Transverse colon (tissue), 4 donors: ENCODE results near the gene JKAMP.
A peak's percentile ranks its signal among the peaks of the same experiment; 100 is the strongest.

ENCODE experiments used
- EP300 ChIP-seq: sonication (generic); formaldehyde crosslinking; IDR thresholded peaks from one replicate; pipeline ENCODE4 v1.6.1; 2017; ENCODE audit warnings: antibody characterized with exemption, low read depth
- POLR2A ChIP-seq: fragments of 450-650 bp; IDR thresholded peaks from one replicate; pipeline ENCODE4 v1.6.1; 2016; ENCODE audit warnings: antibody characterized with exemption, mild to moderate bottlenecking, moderate library complexity
- POLR2AphosphoS5 ChIP-seq, 3 donors: sonication (generic); formaldehyde crosslinking; IDR thresholded peaks; one replicate each; pipeline ENCODE4 v1.6.1; 2016; ENCODE audit warnings: antibody characterized with exemption in 3 of 3
- TF ChIP-seq, protein P1 (sequence below), 5 experiments: fragments of 200-600 bp in 3 of 5; fragments of 450-650 bp in 2 of 5; sonication (generic) in 3 of 5; IDR thresholded peaks; 1 replicate in 2 of 5; 2 replicates in 3 of 5; pipeline ENCODE4 v1.5.1; 2016 to 2017; ENCODE audit warnings: antibody characterized with exemption in 5 of 5, inconsistent platforms in 3 of 5, mild to moderate bottlenecking in 2 of 5, moderate library complexity in 1 of 5

GRCh38 chr14:59481871-59482540 lies 2.3 kb upstream of the JKAMP start:
- TF ChIP-seq, protein P1, sequence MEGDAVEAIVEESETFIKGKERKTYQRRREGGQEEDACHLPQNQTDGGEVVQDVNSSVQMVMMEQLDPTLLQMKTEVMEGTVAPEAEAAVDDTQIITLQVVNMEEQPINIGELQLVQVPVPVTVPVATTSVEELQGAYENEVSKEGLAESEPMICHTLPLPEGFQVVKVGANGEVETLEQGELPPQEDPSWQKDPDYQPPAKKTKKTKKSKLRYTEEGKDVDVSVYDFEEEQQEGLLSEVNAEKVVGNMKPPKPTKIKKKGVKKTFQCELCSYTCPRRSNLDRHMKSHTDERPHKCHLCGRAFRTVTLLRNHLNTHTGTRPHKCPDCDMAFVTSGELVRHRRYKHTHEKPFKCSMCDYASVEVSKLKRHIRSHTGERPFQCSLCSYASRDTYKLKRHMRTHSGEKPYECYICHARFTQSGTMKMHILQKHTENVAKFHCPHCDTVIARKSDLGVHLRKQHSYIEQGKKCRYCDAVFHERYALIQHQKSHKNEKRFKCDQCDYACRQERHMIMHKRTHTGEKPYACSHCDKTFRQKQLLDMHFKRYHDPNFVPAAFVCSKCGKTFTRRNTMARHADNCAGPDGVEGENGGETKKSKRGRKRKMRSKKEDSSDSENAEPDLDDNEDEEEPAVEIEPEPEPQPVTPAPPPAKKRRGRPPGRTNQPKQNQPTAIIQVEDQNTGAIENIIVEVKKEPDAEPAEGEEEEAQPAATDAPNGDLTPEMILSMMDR (IDR thresholded peaks at IDR 0.05) = no peak
- no peak for TF ChIP-seq EP300
- peak in 1 of 3 donors; percentile 28 for TF ChIP-seq POLR2AphosphoS5 (IDR thresholded peaks at IDR 0.05)
- TF ChIP-seq POLR2A = no peak
